NCI-H69 (cell line): ENCODE measurements around the gene CNOT6.
"Not testable (repeated sequence)": the region's sequence is repeated elsewhere in the genome, so short reads cannot be mapped to it uniquely, and the experiment has no call there.

Source experiments
- DNase-seq: peaks from one replicate; lab custom pipeline; 2025; lab: John Stamatoyannopoulos, UW

Gene CNOT6

GRCh38 chr5:180521101-180521500 is 26.9 kb downstream of the CNOT6 start:
- no peak for DNase-seq

GRCh38 chr5:180521591-180521990 is 27.4 kb downstream of the CNOT6 start:
- peak; percentile 53 for DNase-seq

GRCh38 chr5:180522330-180522729 is 28.2 kb downstream of the CNOT6 start:
- DNase-seq: no peak

GRCh38 chr5:180523629-180524466 is 29.7 kb downstream of the CNOT6 start:
- no peak for DNase-seq

- DNase-seq: no peak
These were observed 31.2 kb downstream of the CNOT6 start for GRCh38 chr5:180525399-180525798.

GRCh38 chr5:180526269-180526668 is 32.1 kb downstream of the CNOT6 start:
- DNase-seq: peak; percentile 15

- no peak for DNase-seq
These were observed 33.5 kb downstream of the CNOT6 start for GRCh38 chr5:180527659-180528058.

- not testable (repeated sequence) for DNase-seq
These were observed 36.9 kb downstream of the CNOT6 start for GRCh38 chr5:180531036-180531585.

GRCh38 chr5:180532268-180532667 is 38.1 kb downstream of the CNOT6 start:
- DNase-seq: no peak

- DNase-seq: no peak
These were observed 39.7 kb downstream of the CNOT6 start for GRCh38 chr5:180533845-180534244.

- no peak for DNase-seq
These were observed 41.4 kb downstream of the CNOT6 start for GRCh38 chr5:180535573-180535972.

- DNase-seq: no peak
These were observed 46.0 kb downstream of the CNOT6 start for GRCh38 chr5:180540050-180540694.

- DNase-seq: no peak
These were observed 47.5 kb downstream of the CNOT6 start for GRCh38 chr5:180541710-180542109.

- no peak for DNase-seq
These were observed 51.1 kb downstream of the CNOT6 start for GRCh38 chr5:180545248-180545647.

GRCh38 chr5:180548563-180548962 is 54.4 kb downstream of the CNOT6 start:
- no peak for DNase-seq

- no peak for DNase-seq
These were observed 59.4 kb downstream of the CNOT6 start for GRCh38 chr5:180553530-180553929.

- DNase-seq: no peak
These were observed 61.2 kb downstream of the CNOT6 start for GRCh38 chr5:180555168-180555921.

- no peak for DNase-seq
These were observed 63.1 kb downstream of the CNOT6 start for GRCh38 chr5:180557217-180557809.

GRCh38 chr5:180558232-180558631 is 64.1 kb downstream of the CNOT6 start:
- no peak for DNase-seq

- DNase-seq: no peak
These were observed 69.8 kb downstream of the CNOT6 start for GRCh38 chr5:180563994-180564393.

GRCh38 chr5:180568914-180569313 is 74.7 kb downstream of the CNOT6 start:
- no peak for DNase-seq

- no peak for DNase-seq
These were observed 81.4 kb downstream of the CNOT6 start for GRCh38 chr5:180575571-180575970.
